Transverse colon (tissue), 4 donors: ENCODE measurements around the gene BAZ2B. TPM values are rescaled to one million over a fixed set of nuclear protein-coding genes. Genes with fewer than 3 reads are reported as not detected.

Experiments
- DNase-seq: peaks from one replicate; pipeline ENCODE4 v3.0.0-alpha.2; 2019
- H3K27ac ChIP-seq, 4 donors: fragments of 200-600 bp; sonication (generic); 2 replicates each; pipeline ENCODE4 v1.5.1; 2016 to 2018; ENCODE audit warnings: inconsistent platforms in 4 of 4
- H3K27me3 ChIP-seq: fragments of 200-600 bp; sonication (generic); 2 replicates; pipeline ENCODE4 v1.5.1; 2017; ENCODE audit warnings: inconsistent platforms
- H3K36me3 ChIP-seq, 4 donors: fragments of 200-600 bp; sonication (generic); 2 replicates each; pipeline ENCODE4 v1.5.1; 2017 to 2019; ENCODE audit warnings: inconsistent platforms in 4 of 4
- H3K4me1 ChIP-seq, 4 donors: fragments of 200-600 bp; sonication (generic); 2 replicates each; pipeline ENCODE4 v1.5.1; 2017 to 2020; ENCODE audit warnings: inconsistent platforms in 4 of 4
- H3K4me3 ChIP-seq, 4 donors: fragments of 200-600 bp; sonication (generic); 1 replicate in 1 of 4; 2 replicates in 3 of 4; pipeline versions ENCODE4 v1.5.1 to v1.6.1; 2017 to 2019; ENCODE audit warnings: inconsistent platforms in 4 of 4
- H3K9me3 ChIP-seq, 2 donors: fragments of 200-600 bp; sonication (generic); 2 replicates each; pipeline ENCODE4 v1.5.1; 2017 to 2019; ENCODE audit warnings: inconsistent platforms in 2 of 2
- CTCF ChIP-seq, 5 experiments: fragments of 200-600 bp in 3 of 5; fragments of 450-650 bp in 2 of 5; sonication (generic) in 3 of 5; IDR thresholded peaks; 1 replicate in 2 of 5; 2 replicates in 3 of 5; pipeline ENCODE4 v1.5.1; 2016 to 2017; ENCODE audit warnings: antibody characterized with exemption in 5 of 5, inconsistent platforms in 3 of 5, mild to moderate bottlenecking in 2 of 5, moderate library complexity in 1 of 5
- EP300 ChIP-seq: sonication (generic); formaldehyde crosslinking; IDR thresholded peaks from one replicate; pipeline ENCODE4 v1.6.1; 2017; ENCODE audit warnings: antibody characterized with exemption, low read depth
- POLR2A ChIP-seq: fragments of 450-650 bp; IDR thresholded peaks from one replicate; pipeline ENCODE4 v1.6.1; 2016; ENCODE audit warnings: antibody characterized with exemption, mild to moderate bottlenecking, moderate library complexity
- POLR2AphosphoS5 ChIP-seq, 3 donors: sonication (generic); formaldehyde crosslinking; IDR thresholded peaks; one replicate each; pipeline ENCODE4 v1.6.1; 2016; ENCODE audit warnings: antibody characterized with exemption in 3 of 3
- WGBS, 2 donors: methylation state at CpG; one replicate each; pipeline ENCODE4 v1.1.5; 2018; ENCODE audit warnings: low coverage in 1 of 2; 5-methylcytosine and 5-hydroxymethylcytosine counted together
- in situ Hi-C, 4 donors: fragments of 200-750 bp; cut with MboI; loops; one replicate each; pipeline versions ENCODE4 v1.15.0 to v1.15.1; 2017; ENCODE audit warnings: low sequenced_read_pairs in 3 of 4, low pct_ligation_motif_present in 1 of 4, low pct_unique_long_range_greater_than_20kb in 1 of 4
- intact Hi-C: fragments of 100-400 bp; cut with DNase I; formaldehyde crosslinking; loops from one replicate; pipeline ENCODE4 v1.15.1; 2023; ENCODE audit warnings: low total_unique reads
- total RNA-seq, 4 donors: library from RNA; depleted of rRNA; stranded (reverse); fragments of >200 nt; gene quantifications; one replicate each; pipeline ENCODE4 v1.1.0, GENCODE V29; 2016

BAZ2B gene
- total RNA-seq, 4 donors from 2014 or later, result 42.3 to 104 (median 81.3) TPM

- H3K4me3 ChIP-seq, result no peak overlapping the region
- no peak for DNase-seq
- H3K9me3 ChIP-seq, result no peaks in the 10 kb centered on the region
- WGBS, 2 donors, result 97 to 99% methylated on average over 7 of the region's 7 CpGs
- TF ChIP-seq POLR2AphosphoS5 (IDR thresholded peaks at IDR 0.05) (no peak), POLR2A (no peak)
- no peaks in the 10 kb centered on the region for H3K27me3 ChIP-seq
- intact Hi-C loops, result no loop called here
- no peak overlapping the region for H3K27ac ChIP-seq
- H3K4me1 ChIP-seq, result peaks cover 0 to 25% (median 3%) of the 10 kb centered on the region in 4 donors
- no peaks in the 10 kb centered on the region for H3K36me3 ChIP-seq
- in situ Hi-C loops, result no loop called here
These were observed 153.4 kb downstream of the BAZ2B start for GRCh38 chr2:159462961-159463360.

- in situ Hi-C loops, result no loop called here
- Histone ChIP-seq H3K36me3 (no peaks in the 10 kb centered on the region), H3K27me3 (no peaks in the 10 kb centered on the region), H3K4me1 (peaks cover 6 to 31% (median 9%) of the 10 kb centered on the region in 4 donors), H3K4me3 (no peak overlapping the region), H3K27ac (no peak overlapping the region), H3K9me3 (no peaks in the 10 kb centered on the region)
- intact Hi-C loops, result no loop called here
- 89 to 96% methylated on average over 7 to 9 of the region's 9 CpGs for WGBS, 2 donors
- TF ChIP-seq EP300 (no peak), POLR2AphosphoS5 (IDR thresholded peaks at IDR 0.05) (no peak), CTCF (IDR thresholded peaks at IDR 0.05) (no peak), POLR2A (no peak)
- no peak for DNase-seq
These were observed 154.1 kb downstream of the BAZ2B start for GRCh38 chr2:159462201-159462785.

- Histone ChIP-seq H3K36me3 (no peaks in the 10 kb centered on the region), H3K27me3 (no peaks in the 10 kb centered on the region), H3K9me3 (no peaks in the 10 kb centered on the region), H3K4me1 (peaks cover 11 to 43% (median 15%) of the 10 kb centered on the region in 4 donors), H3K27ac (no peak overlapping the region), H3K4me3 (no peak overlapping the region)
- TF ChIP-seq POLR2A, result no peak
- 29 to 40% methylated on average over 2 of the region's 2 CpGs for WGBS, 2 donors
- intact Hi-C loops (no loop called here), in situ Hi-C loops (no loop called here)
- no peak for DNase-seq
These were observed 155.3 kb downstream of the BAZ2B start for GRCh38 chr2:159461076-159461475.

GRCh38 chr2:159460227-159460626 is 156.1 kb downstream of the BAZ2B start:
- DNase-seq, result no peak
- no peaks in the 10 kb centered on the region for H3K9me3 ChIP-seq
- in situ Hi-C loops, result no loop called here
- 80 to 82% methylated on average over 1 of the region's 1 CpG for WGBS, 2 donors
- H3K4me1 ChIP-seq, result peaks cover 12 to 47% (median 15%) of the 10 kb centered on the region in 4 donors
- H3K27ac ChIP-seq, result no peak overlapping the region
- H3K36me3 ChIP-seq, result no peaks in the 10 kb centered on the region
- no peaks in the 10 kb centered on the region for H3K27me3 ChIP-seq
- no peak overlapping the region for H3K4me3 ChIP-seq
- no peak for TF ChIP-seq CTCF (IDR thresholded peaks at IDR 0.05)
- TF ChIP-seq EP300, result no peak
- TF ChIP-seq POLR2AphosphoS5 (IDR thresholded peaks at IDR 0.05), result no peak
- TF ChIP-seq POLR2A, result no peak
- intact Hi-C loops, result no loop called here

- no peak overlapping the region for H3K27ac ChIP-seq
These were observed 157.1 kb downstream of the BAZ2B start for GRCh38 chr2:159459279-159459678.

More at GRCh38 chr2:159459279-159459678, 157.1 kb downstream of the BAZ2B start:
- TF ChIP-seq POLR2A (no peak), EP300 (no peak), POLR2AphosphoS5 (IDR thresholded peaks at IDR 0.05) (no peak), CTCF (IDR thresholded peaks at IDR 0.05) (no peak)
- Histone ChIP-seq H3K27me3 (no peaks in the 10 kb centered on the region), H3K4me3 (no peak overlapping the region), H3K4me1 (peaks cover 14 to 47% (median 16%) of the 10 kb centered on the region in 4 donors), H3K36me3 (no peaks in the 10 kb centered on the region), H3K9me3 (no peaks in the 10 kb centered on the region)
- no peak for DNase-seq
- in situ Hi-C loops, result no loop called here
- 46 to 48% methylated on average over 1 of the region's 1 CpG for WGBS, 2 donors
- intact Hi-C loops, result no loop called here
